NT2/D1 (cell line): ENCODE measurements around the gene CTSL.
"Not testable (repeated sequence)": the region's sequence is repeated elsewhere in the genome, so short reads cannot be mapped to it uniquely, and the experiment has no call there.

Experiments used
- YY1 ChIP-seq: IDR thresholded peaks from 2 replicates; pipeline ENCODE4 v1.6.1; 2011; ENCODE audit not compliant: insufficient read length, insufficient read depth
- ZNF274 ChIP-seq: IDR thresholded peaks from 2 replicates; pipeline ENCODE4 v1.6.1; 2011; ENCODE audit warnings: mild to moderate bottlenecking, low read depth, low read length

- not testable (repeated sequence) for TF ChIP-seq YY1, ZNF274
Observed at GRCh38 chr9:87758330-87758729, 32.4 kb downstream of the CTSL start.
